DMS 273 treated with DMSO at 0.1 percent for 48 hours (cell line): ENCODE results near the gene WDR1.

Experiments used
- DNase-seq: peaks from one replicate; lab custom pipeline; 2025; lab: John Stamatoyannopoulos, UW

WDR1 gene

DNA sequence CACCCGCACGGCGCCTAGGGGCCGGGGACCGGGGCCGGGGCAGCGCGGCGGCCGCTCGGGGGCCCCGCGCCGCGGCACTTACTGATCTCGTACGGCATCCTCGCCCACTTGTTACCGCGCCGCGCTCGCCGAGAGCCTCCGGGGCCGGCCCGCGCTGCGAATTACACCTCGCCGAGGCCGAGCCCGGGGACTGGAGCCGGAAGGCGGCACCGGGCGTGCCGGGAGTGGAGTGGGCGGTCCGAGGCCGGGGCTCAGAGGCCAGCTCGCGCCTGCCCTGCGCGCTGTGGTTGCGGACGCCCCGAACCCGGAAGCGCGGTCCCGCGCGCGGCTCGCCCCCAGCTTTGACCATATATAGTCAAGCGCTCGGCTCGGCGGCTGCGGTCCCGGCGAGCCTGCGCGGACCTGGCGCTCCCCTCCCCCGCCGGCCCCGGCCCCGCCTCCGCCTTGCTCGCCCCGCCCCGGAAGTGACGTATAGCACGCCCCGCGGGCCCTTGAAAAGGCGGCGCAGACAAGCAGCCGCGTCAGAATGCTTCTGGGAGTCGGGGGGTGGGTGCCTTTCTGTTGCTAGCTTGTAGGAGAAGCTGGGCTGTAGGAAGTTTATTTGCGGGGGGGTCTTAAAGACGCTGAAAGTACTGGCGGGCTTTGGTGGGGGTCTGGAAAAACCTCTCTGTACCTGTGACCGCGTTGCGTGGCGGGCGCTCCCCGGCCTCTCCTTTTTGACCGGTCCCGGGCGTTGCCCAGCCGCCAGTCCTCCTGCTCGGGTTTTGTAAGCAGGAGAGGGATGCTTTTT, at the start of gene WDR1:
WDR1 (minus strand) TSS at position 231 of the 790 bp plus-strand sequence; CDS start at position 98, 133 bp downstream.
- peak; percentile 41 for DNase-seq

DNA sequence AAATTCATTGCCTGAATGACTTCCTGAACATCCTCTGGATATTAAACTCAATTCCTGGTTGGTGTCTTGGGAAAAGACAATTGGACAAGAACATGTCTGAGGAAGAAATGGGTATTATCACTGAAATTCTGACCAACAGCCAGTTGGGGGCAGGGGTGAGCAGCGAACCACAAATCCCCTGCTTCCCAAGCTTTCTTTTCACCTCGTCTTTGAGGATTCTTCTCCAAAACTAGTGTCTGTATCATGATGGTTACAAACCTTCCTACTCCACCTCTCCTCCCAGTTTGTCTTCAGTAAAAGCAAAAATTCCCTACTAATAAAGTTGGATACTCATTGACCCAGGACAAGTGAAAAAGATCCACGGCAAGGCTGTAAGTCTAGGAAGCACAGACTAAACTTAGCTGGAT, 48.3 kb upstream of the WDR1 start:
- DNase-seq = no peak

- DNase-seq = no peak
These were observed 46.7 kb upstream of the WDR1 start for GRCh38 chr4:10163296-10163695.

DNA sequence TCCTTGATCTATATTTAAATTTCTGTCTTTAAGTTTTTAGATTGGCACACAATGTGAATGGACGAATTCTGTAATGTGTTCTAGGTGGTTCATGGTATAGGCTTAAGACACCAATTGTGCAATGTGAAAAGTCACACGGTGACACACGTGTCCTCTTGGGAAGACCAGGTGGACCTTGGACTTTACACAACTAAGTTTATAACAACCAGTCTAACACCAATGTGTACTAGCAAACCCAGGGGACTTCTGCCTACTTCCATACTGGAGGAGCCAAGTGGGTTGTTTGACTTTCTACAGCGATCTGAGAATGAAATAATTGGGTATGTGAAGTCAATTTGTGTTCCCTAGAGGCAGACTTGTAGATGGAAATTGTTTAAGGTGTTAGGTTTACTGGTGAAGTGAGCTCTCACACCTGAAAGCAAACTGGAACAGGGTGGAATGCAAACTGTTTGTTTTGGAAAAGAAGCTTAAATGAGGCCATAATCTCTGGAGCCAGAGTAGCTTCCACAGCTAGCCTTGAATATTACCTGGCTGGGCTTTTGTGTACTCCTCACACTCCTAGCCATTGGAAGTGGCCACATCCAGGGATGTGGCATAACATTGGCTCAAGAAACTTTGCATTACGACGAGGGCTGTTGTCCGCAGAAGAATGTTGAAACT, 45.9 kb upstream of the WDR1 start:
- no peak for DNase-seq

DNA sequence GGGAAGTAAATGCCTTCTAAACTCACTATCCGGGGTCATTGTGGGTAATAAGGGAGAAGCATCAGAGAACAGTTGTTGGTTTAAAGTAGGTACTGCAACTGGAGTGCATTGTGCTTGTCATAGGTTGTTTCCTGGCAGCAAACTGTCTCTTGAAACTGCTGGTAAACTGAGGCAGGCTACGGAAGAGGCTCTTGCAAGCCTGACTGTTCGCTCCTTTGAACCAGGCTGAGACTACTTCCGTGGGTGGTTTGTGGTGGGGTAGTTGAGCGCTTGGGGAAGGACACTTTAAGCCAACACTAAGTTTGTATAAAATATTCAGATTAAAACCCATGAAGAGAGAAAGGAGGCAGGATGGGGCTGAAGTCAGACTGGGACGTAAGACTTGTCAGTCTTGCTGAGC, 45.2 kb upstream of the WDR1 start:
- DNase-seq = no peak

- no peak for DNase-seq
These were observed 44.5 kb upstream of the WDR1 start for GRCh38 chr4:10161146-10161545.

- DNase-seq = no peak
These were observed 43.8 kb upstream of the WDR1 start for GRCh38 chr4:10160281-10160856.

GRCh38 chr4:10159671-10160070, 43.1 kb upstream of the WDR1 start:
- DNase-seq = no peak

DNA sequence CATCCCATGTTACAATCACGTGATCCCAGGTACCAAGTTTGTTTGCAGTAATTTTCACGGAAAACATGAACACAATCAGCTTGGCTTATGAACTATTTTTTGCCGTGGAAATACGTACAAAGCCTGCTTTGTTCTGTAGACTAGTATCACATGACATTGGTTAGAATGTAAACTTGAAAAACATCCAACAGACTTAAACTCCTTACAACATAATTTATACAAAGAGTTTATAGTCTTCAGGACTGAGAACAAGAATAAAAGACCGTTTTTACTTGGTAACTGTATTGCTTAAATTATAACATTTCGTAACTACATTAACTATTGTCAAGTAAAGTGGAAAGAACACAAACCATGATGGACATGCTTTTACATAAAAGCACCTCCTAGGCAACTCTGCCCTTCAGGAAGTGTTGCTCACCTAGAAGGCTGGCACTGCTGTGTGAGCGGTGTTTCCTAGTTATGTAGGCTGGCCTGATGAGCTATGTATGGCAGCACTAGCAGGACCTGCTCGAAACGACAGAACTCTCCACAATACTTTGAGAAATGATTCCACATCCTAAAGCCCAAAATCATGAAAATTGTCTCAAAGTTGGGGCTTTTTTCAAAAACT, 41.8 kb upstream of the WDR1 start:
- no peak for DNase-seq

GRCh38 chr4:10157478-10158332, 41.1 kb upstream of the WDR1 start:
- no peak for DNase-seq

DNA sequence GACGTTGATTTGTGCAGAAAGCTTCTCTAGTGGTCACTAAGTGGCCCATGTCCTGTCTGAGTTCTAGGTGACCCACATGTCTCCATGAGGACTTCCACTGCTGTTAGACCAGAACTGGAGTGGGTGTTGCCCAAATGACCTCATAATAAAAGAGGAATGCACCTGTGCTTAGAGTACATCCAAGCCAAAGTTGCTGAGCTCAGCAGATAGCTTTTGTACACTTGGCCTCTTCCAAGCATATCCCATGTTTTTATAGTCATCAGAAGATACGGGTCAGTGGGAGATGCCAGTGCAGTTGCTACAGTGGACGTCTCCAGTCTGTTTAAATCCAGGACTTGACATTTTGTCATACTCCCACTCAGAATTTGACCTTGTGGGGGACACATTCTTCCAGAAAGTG, 37.6 kb upstream of the WDR1 start:
- DNase-seq = no peak

GRCh38 chr4:10153161-10153560, 36.6 kb upstream of the WDR1 start:
- DNase-seq = no peak

DNA sequence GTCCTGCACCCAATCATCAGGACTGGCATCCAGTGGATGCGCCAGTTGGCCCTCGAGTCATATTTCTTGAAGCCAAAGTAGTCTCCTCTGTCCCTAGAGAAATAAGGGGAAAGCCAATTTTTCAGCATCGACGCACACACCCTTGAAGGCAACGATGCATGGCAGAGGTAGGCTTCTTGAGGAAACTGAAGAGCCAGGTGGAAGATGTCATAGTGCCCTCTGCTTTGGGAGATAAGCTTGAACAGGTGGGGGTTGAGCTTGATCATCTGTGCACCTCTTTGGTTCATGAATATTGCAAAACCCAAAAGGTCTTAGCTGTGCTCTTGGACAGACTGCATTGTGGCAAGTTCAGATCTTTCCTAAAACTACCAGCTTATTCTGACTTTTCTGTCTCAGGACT, 34.6 kb upstream of the WDR1 start:
- DNase-seq = no peak

DNA sequence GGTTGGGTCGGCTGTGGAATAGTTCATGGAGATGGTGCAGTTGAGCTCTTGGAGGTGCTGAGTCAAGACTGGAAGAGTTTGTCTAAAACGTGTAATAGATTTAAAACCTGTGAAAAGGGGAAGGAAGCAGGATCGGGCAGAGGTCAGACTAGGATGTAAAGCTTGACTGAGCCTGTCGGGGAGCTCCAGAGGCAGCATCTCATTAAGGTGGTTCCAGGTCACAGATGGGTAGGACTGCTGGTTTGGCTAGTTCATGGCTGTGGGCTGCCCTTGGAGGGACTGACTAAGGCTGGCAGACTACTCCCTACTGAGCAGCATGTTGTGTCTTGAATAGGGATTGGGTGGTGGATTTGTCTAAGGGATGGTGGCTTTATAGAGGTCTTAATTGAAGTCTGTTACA, 28.4 kb upstream of the WDR1 start:
- no peak for DNase-seq

- no peak for DNase-seq
These were observed 27.9 kb upstream of the WDR1 start for GRCh38 chr4:10144479-10144878.

DNA sequence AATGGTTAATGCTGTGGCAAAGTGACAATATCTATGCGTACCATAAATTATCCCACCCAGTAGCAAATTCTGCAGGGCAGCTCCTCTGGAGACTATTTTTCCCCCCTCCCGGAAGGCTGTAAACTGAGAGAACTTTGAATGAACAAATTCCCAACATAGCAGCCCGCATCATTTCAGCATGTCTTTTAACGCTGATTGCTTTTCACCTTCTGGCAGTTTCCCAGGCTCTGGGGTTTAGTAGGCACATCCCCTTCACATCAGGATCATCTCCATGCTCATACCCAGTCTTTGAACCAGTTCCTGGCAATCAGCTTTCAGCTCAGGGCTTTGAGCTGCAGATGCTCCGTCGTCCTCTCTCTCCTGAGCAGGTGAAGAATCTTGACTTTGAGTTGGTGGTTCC, 26.6 kb upstream of the WDR1 start:
- no peak for DNase-seq

- DNase-seq = no peak
These were observed 24.5 kb upstream of the WDR1 start for GRCh38 chr4:10140866-10141759.

DNA sequence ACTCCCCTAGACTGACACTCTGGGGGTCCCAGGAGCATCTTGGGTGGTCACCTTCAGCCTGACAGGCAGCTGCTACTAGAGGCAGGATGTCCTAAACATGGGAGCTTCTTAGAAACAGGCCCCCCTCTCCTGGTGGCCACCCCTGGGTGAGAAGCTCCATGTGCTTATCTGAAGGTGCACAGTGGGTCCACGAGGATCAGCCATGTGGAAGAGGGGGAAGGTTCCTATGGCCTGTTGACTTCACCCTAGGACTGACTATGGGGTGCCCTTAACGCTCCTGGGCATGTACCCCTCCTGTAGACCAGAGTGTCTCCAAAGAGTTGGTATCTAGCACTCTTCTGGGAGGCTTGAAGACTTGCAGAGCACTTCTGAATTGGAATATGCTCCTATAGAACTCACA, 22.9 kb upstream of the WDR1 start:
- DNase-seq = no peak

- DNase-seq = no peak
These were observed 18.7 kb upstream of the WDR1 start for GRCh38 chr4:10135260-10135659.

- DNase-seq = no peak
These were observed 17.5 kb upstream of the WDR1 start for GRCh38 chr4:10134141-10134540.

- DNase-seq = no peak
These were observed 14.6 kb upstream of the WDR1 start for GRCh38 chr4:10131202-10131601.
